ENCODE results near the gene APOL2. TPM values are rescaled to one million over a fixed set of nuclear protein-coding genes. Genes with fewer than 3 reads are reported as not detected.
"Not testable (repeated sequence)": the region's sequence is repeated elsewhere in the genome, so short reads cannot be mapped to it uniquely, and the experiment has no call there.

Gene APOL2
- total and polyA plus RNA-seq, 4 donors, result 29.5 to 46.3 (median 35.3) TPM

DNA sequence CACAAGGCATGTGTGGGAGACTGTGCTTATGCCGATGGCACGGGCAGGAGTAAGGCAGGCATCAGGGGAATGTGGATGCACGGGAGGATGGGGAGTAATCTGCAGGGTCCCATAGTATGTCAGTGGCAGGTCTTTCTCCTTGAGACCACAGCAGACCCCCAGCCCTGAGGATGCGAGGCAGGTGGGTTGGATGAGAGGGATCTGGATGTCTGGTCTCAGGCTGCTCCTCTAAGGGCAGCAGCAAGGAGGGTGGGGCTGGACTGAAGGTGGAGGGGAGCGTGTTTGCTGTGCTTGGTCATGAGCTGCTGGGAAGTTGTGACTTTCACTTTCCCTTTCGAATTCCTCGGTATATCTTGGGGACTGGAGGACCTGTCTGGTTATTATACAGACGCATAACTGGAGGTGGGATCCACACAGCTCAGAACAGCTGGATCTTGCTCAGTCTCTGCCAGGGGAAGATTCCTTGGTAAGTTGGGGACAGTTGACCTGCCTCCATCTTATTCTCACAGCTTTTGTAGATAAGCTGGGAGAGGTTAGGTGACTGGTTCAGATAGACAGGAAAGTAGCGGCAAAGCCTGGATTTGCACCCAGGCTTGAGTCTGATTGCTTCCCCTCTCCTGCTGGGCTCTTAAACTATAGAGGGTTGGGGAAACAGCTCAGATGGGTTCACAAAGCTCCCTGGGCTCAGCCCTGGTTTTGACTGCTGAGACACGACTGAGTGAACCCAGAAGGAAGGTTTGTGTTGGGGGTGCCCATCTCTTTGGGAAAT is 13.6 kb upstream of the APOL2 start, which contains the start of gene APOL1:
APOL1 (plus strand) TSS at position 380 of the 769 bp plus-strand sequence. CDS start 1,823 bp downstream, outside the sequence.
- TF ChIP-seq, protein P1, sequence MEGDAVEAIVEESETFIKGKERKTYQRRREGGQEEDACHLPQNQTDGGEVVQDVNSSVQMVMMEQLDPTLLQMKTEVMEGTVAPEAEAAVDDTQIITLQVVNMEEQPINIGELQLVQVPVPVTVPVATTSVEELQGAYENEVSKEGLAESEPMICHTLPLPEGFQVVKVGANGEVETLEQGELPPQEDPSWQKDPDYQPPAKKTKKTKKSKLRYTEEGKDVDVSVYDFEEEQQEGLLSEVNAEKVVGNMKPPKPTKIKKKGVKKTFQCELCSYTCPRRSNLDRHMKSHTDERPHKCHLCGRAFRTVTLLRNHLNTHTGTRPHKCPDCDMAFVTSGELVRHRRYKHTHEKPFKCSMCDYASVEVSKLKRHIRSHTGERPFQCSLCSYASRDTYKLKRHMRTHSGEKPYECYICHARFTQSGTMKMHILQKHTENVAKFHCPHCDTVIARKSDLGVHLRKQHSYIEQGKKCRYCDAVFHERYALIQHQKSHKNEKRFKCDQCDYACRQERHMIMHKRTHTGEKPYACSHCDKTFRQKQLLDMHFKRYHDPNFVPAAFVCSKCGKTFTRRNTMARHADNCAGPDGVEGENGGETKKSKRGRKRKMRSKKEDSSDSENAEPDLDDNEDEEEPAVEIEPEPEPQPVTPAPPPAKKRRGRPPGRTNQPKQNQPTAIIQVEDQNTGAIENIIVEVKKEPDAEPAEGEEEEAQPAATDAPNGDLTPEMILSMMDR (IDR thresholded peaks at IDR 0.05; ENCODE audit: control extremely low read depth, extremely low read depth), result no peak
- H3K4me1 ChIP-seq (ENCODE audit: control insufficient read depth in 5 of 5, insufficient read depth in 5 of 5, low read length in 5 of 5), result peaks cover 0 to 23% (median 8%) of the 10 kb centered on the region in 5 donors
- H3K36me3 ChIP-seq (ENCODE audit: control insufficient read depth in 4 of 4, insufficient read depth in 4 of 4, low read length in 4 of 4), result peaks cover 0 to 3% (median 0%) of the 10 kb centered on the region in 4 donors
- peak; percentile 90 for ATAC-seq (ENCODE audit: insufficient read depth, low FRiP score)
- H3K27ac ChIP-seq (ENCODE audit: low read depth in 1 of 2, low read length in 1 of 2), result peak within 1 kb of the TSS; percentile 81 to 90
- no peak within 1 kb of the TSS for H3K9ac ChIP-seq (ENCODE audit: insufficient read depth in 1 of 2, low read length in 2 of 2)
- WGBS, 2 donors, result 21 to 26% methylated on average over 10 of the region's 10 CpGs
- no peaks in the 10 kb centered on the region for H3K9me3 ChIP-seq (ENCODE audit: control insufficient read depth in 4 of 4, insufficient read depth in 3 of 4, low read length in 3 of 4)
- H3K4me3 ChIP-seq, result peak within 1 kb of the TSS; percentile 52
- peak in 2 of 3 donors; percentile 38 to 46 for DNase-seq
- no peaks in the 10 kb centered on the region for H3K27me3 ChIP-seq (ENCODE audit: control insufficient read depth in 3 of 3, insufficient read depth in 3 of 3, low read length in 2 of 3)

DNA sequence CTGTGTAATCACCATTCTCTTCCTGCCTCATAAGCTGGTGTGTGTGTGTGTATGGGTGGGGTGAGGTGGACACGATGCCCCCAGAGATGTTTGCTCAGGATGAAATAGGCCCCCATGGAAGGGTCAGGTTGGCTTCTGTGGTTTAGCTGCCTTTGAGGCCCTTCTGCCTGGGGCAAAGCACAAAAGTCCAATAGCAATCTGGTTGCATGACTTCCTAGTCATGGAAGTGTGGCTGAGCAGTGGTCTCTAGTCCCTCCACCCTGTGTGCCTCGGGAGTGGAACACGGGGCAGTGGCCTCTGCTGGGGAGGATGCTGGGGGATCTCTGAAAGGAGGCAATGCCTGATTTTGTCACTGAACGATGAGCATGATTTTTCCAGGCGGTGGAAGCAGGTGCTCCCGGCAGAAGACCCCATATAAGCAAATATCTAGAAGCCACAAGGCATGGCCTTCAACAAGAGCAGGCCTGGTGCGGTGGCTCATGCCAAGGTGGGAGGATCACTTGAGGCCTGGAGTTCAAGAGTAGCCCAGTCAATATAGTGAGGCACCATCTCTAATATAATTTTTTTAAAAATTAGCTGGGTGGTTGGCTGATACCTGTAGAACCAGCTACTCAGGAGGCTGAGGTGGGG is 12.8 kb upstream of the APOL2 start:
- not testable (repeated sequence) for H3K36me3 ChIP-seq (ENCODE audit: control insufficient read depth in 4 of 4, insufficient read depth in 4 of 4, low read length in 4 of 4); ATAC-seq (ENCODE audit: insufficient read depth, low FRiP score); H3K9ac ChIP-seq (ENCODE audit: insufficient read depth in 1 of 2, low read length in 2 of 2); DNase-seq; H3K9me3 ChIP-seq (ENCODE audit: control insufficient read depth in 4 of 4, insufficient read depth in 3 of 4, low read length in 3 of 4); H3K4me3 ChIP-seq; H3K27me3 ChIP-seq (ENCODE audit: control insufficient read depth in 3 of 3, insufficient read depth in 3 of 3, low read length in 2 of 3)
- Histone ChIP-seq H3K4me1 (ENCODE audit: control insufficient read depth in 5 of 5, insufficient read depth in 5 of 5, low read length in 5 of 5) (peaks cover 0 to 23% (median 7%) of the 10 kb centered on the region in 5 donors), H3K27ac (ENCODE audit: low read depth in 1 of 2, low read length in 1 of 2) (peak overlapping the region in 1 of 2 donors; percentile 90)
- WGBS, 2 donors, result 89% methylated on average over 7 of the region's 7 CpGs

DNA sequence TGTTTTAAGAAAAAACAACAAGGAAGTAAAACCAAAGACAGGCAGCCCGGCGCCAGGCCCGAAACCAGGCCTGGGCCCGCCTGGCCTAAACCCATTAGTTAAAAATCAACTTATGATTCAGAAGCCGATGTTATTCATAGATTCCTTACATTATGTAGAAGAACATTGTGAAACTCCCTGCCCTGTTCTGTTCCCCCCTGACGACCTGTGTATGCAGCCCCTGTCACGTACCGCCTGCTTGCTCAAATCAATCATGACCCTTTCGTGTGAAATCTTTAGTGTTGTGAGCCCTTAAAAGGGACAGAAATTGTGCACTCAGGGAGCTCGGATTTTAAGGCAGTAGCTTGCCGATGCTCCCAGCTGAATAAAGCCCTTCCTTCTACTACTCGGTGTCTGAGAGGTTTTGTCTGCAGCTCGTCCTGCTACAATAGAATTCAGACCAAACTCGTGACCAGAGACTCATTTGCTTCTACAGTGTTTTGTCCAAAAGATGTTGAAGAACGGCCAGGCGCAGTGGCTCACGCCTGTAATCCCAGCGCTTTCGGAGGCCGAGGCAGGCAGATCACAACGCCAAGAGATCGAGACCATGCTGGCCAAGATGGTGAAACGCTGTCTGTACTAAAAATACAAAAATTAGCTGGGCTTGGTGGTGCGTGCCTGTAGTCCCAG is 11.1 kb upstream of the APOL2 start:
- WGBS, 2 donors, result 93 to 95% methylated on average over 24 of the region's 24 CpGs
- not testable (repeated sequence) for H3K9ac ChIP-seq (ENCODE audit: insufficient read depth in 1 of 2, low read length in 2 of 2); H3K4me3 ChIP-seq; ATAC-seq (ENCODE audit: insufficient read depth, low FRiP score); H3K9me3 ChIP-seq (ENCODE audit: control insufficient read depth in 4 of 4, insufficient read depth in 3 of 4, low read length in 3 of 4); DNase-seq; H3K36me3 ChIP-seq (ENCODE audit: control insufficient read depth in 4 of 4, insufficient read depth in 4 of 4, low read length in 4 of 4); H3K27ac ChIP-seq (ENCODE audit: low read depth in 1 of 2, low read length in 1 of 2); H3K27me3 ChIP-seq (ENCODE audit: control insufficient read depth in 3 of 3, insufficient read depth in 3 of 3, low read length in 2 of 3)
- peaks cover 0 to 23% (median 7%) of the 10 kb centered on the region in 5 donors for H3K4me1 ChIP-seq (ENCODE audit: control insufficient read depth in 5 of 5, insufficient read depth in 5 of 5, low read length in 5 of 5)

DNA sequence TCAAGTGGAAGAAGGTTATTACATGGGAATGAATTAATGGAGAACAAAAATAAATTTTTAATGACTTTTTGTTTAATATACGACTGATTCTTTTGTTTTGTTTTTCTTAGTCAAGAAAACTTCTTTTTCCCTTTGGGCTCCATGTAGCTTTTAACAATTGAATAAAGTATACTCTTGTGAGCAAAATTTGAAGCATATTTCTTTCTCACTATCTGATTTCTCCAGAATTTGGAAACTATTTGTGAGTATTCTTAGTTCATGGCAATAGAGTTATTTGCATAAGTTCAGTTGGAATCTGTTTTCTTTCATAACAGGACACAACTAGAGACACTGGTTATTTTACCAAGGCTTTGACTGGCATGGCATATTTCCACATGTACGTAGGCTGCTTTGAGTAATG is 9.8 kb upstream of the APOL2 start:
- Histone ChIP-seq H3K27ac (ENCODE audit: low read depth in 1 of 2, low read length in 1 of 2) (no peak overlapping the region), H3K9ac (ENCODE audit: insufficient read depth in 1 of 2, low read length in 2 of 2) (no peak overlapping the region), H3K36me3 (ENCODE audit: control insufficient read depth in 4 of 4, insufficient read depth in 4 of 4, low read length in 4 of 4) (no peaks in the 10 kb centered on the region), H3K4me1 (ENCODE audit: control insufficient read depth in 5 of 5, insufficient read depth in 5 of 5, low read length in 5 of 5) (peaks cover 0 to 13% (median 7%) of the 10 kb centered on the region in 5 donors), H3K4me3 (no peak overlapping the region), H3K27me3 (ENCODE audit: control insufficient read depth in 3 of 3, insufficient read depth in 3 of 3, low read length in 2 of 3) (no peaks in the 10 kb centered on the region), H3K9me3 (ENCODE audit: control insufficient read depth in 4 of 4, insufficient read depth in 3 of 4, low read length in 3 of 4) (no peaks in the 10 kb centered on the region)
- TF ChIP-seq, protein P1 (IDR thresholded peaks at IDR 0.05; ENCODE audit: control extremely low read depth, extremely low read depth), result no peak
- 95 to 96% methylated on average over 2 of the region's 2 CpGs for WGBS, 2 donors
- no peak for DNase-seq
- no peak for ATAC-seq (ENCODE audit: insufficient read depth, low FRiP score)
